Gastroesophageal sphincter (tissue), 3 donors: ENCODE results near the gene DDX42.

Experiments
- CTCF ChIP-seq, 4 experiments: fragments of 200-600 bp in 2 of 4; fragments of 450-650 bp in 2 of 4; sonication (generic) in 1 of 4; IDR thresholded peaks; one replicate each; pipeline ENCODE4 v1.5.1; 2017 to 2019; ENCODE audit warnings: antibody characterized with exemption in 4 of 4, mild to moderate bottlenecking in 2 of 4, moderate library complexity in 2 of 4
- POLR2A ChIP-seq, 2 donors: fragments of 450-650 bp; IDR thresholded peaks; one replicate each; pipeline ENCODE4 v1.6.1; 2017; ENCODE audit warnings: antibody characterized with exemption in 2 of 2, mild to moderate bottlenecking in 2 of 2, moderate library complexity in 1 of 2
- POLR2AphosphoS5 ChIP-seq: sonication (generic); formaldehyde crosslinking; IDR thresholded peaks from one replicate; pipeline ENCODE4 v1.6.1; 2017; ENCODE audit warnings: antibody characterized with exemption

- TF ChIP-seq POLR2A (IDR thresholded peaks at IDR 0.05) (no peak), CTCF (IDR thresholded peaks at IDR 0.05) (no peak), POLR2AphosphoS5 (no peak)
These were observed 32.9 kb upstream of the DDX42 start for GRCh38 chr17:63741143-63741407.
